Heart left ventricle (tissue), 16 donors: ENCODE data around the gene ESR2. TPM values are rescaled to one million over a fixed set of nuclear protein-coding genes. Genes with fewer than 3 reads are reported as not detected.

Experiments
- ATAC-seq, 4 donors: fragments of 200-7000 bp; cut with Tn5 transposase; one replicate each; pipeline ENCODE4 v1.9.1; 2020 to 2022; ENCODE audit warnings: moderate library complexity in 4 of 4, mild to moderate bottlenecking in 3 of 4, moderate number of reproducible peaks in 1 of 4
- DNase-seq, 5 donors: peaks; one replicate each; pipeline ENCODE4 v3.0.0-alpha.2; 2020
- H3K27ac ChIP-seq, 12 donors: fragments of 200-600 bp; sonication (generic) in 4 of 12; one replicate each; pipeline versions ENCODE4 v1.5.0 to v1.8.0; 2016 to 2022; ENCODE audit warnings: mild to moderate bottlenecking in 2 of 12
- H3K27me3 ChIP-seq, 9 donors: fragments of 200-600 bp; sonication (generic) in 2 of 9; one replicate each; pipeline versions ENCODE4 v1.5.1 to v1.8.0; 2016 to 2022; ENCODE audit warnings: mild to moderate bottlenecking in 3 of 9
- H3K36me3 ChIP-seq, 9 donors: fragments of 200-600 bp; sonication (generic) in 2 of 9; one replicate each; pipeline versions ENCODE4 v1.5.0 to v1.8.0; 2018 to 2022; ENCODE audit warnings: mild to moderate bottlenecking in 2 of 9
- H3K4me1 ChIP-seq, 12 donors: fragments of 200-600 bp; sonication (generic) in 4 of 12; one replicate each; pipeline versions ENCODE4 v1.5.0 to v1.8.0; 2016 to 2022; ENCODE audit warnings: mild to moderate bottlenecking in 3 of 12
- H3K4me3 ChIP-seq, 12 donors: fragments of 200-600 bp; sonication (generic) in 4 of 12; one replicate each; pipeline versions ENCODE4 v1.5.0 to v1.8.0; 2017 to 2022; ENCODE audit warnings: mild to moderate bottlenecking in 9 of 12, moderate library complexity in 4 of 12
- H3K9me3 ChIP-seq, 12 donors: fragments of 200-600 bp; sonication (generic) in 4 of 12; one replicate each; pipeline versions ENCODE4 v1.5.0 to v1.8.0; 2016 to 2022; ENCODE audit warnings: mild to moderate bottlenecking in 1 of 12
- POLR2A ChIP-seq, 2 donors: fragments of 450-650 bp; IDR thresholded peaks; one replicate each; pipeline ENCODE4 v1.6.1; 2017; ENCODE audit warnings: antibody characterized with exemption in 2 of 2, mild to moderate bottlenecking in 2 of 2, moderate library complexity in 2 of 2
- WGBS, 4 donors: extraction: QIAGEN DNeasy Blood & Tissue Kit in 2 of 4; methylation state at CpG; one replicate each; pipeline versions ENCODE4 v1.1.5 to v1.1.7; 2013 to 2018; 5-methylcytosine and 5-hydroxymethylcytosine counted together
- intact Hi-C, 10 donors: fragments of 100-400 bp; cut with DNase I; formaldehyde crosslinking; loops; one replicate each; pipeline versions ENCODE4 v1.11.1 to v1.14.2; 2022
- polyA plus RNA-seq, 2 donors: library from polyadenylated mRNA; stranded (reverse); fragments of 200-250 nt; gene quantifications; one replicate each; pipeline ENCODE4 v1.2.3, GENCODE V29; 2013
- total RNA-seq, 9 donors: library from RNA; depleted of rRNA in 2 of 9; stranded (reverse); fragments of >200 nt in 2 of 9; fragmentation: NEBNext Ultra II Directional in 3 of 9; extraction: Animal tissue kit (Norgen Biotek cat#: 25700) in 3 of 9; gene quantifications; one replicate each; pipeline versions ENCODE4 v1.1.0 to v1.2.4, GENCODE V29; 2016 to 2023
- TF ChIP-seq, protein P1 (sequence below), 12 donors: fragments of 200-600 bp; sonication (generic) in 4 of 12; IDR thresholded peaks; one replicate each; pipeline versions ENCODE4 v1.5.0 to v1.8.0; 2018 to 2022; ENCODE audit warnings: antibody characterized with exemption in 12 of 12, mild to moderate bottlenecking in 5 of 12
- donor health status: ischemic (EF 13 %, LVEDD 7.1; RV severe dilation, severe dysfunction).
- donor health status: healthy with polysubstance abuse.
- donor health status: DM: no; HTN: yes; CAD: no.
- donor health status: DM: no; HTN: no; CAD: no.
- donor health status: ischemic (EF 25% LVEDD 6.9; RV normal size, moderate dysfunction).
- donor health status: ischemic (EF 25% LVEDD 5.7; RV mildly dilated, moderate dysfunction).
- donor health status: healthy.
- donor health status: DM: yes; HTN: yes; CAD: no.
- donor health status: ischemic (EF 35%, LVEDD 5.7; RV mildly dilated, moderate dysfunction).
- donor health status: nonischemic (EF 11% LVEDD 7.7; RV severe dilation, severe dysfunction).
- donor health status: DM: yes; HTN: yes; CAD: no.
- donor health status: PGD.
- donor health status: ischemic (EF 29% LVEDD 5.4; RV normal size, mild dysfunction).
- donor health status: nonischemic (EF 23%, LVEDD 6.1; RV moderate dilation, normal function).

ESR2 gene
- total and polyA plus RNA-seq, 11 donors, result 0.15 to 1.7 (median 0.61) TPM

DNA sequence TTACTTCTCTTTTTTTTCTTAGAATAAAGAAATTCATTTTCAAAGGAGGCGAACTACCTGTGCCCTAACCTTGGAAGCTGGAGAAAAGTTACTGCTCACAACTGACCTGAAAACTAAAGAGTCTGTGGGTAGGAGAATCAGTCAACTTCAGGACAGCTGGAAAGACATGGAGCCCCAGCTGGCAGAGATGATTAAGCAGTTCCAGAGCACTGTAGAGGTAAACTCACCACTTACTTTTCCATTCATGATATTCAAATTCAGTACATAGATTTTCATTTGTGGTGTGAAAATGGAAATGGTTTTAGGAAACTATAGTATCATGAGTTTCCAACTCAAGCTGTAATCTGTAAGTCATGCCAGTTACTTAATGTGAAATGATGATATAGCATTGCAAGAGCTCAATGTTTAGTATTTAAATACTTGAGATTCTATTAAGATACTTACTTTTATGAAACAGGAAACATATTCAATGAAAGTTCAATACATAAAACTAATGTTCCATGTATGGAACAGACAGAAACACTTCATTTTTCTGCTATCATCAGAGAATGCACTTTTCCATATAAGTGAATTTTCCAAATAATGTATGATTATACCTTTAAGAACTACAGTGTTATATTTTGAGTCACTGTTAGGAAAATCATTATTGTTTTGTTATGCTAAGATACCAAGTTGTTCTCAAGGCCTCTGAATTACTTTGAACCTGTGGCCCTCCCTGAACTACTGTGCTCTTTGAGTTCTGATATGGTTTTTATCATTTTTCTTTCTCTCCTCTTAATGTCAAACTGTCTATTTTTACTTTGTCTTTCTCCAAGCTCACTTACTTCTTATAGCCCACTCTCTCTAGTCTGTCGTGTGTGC lies 119.0 kb downstream of the ESR2 start:
- peaks cover 0 to 87% (median 75%) of the 10 kb centered on the region in 9 donors for H3K36me3 ChIP-seq
- DNase-seq (no peak), ATAC-seq (no peak)
- no peaks in the 10 kb centered on the region for H3K27me3 ChIP-seq
- H3K4me1 ChIP-seq, result no peaks in the 10 kb centered on the region
- H3K4me3 ChIP-seq, result no peak overlapping the region
- TF ChIP-seq POLR2A (IDR thresholded peaks at IDR 0.05), result no peak
- TF ChIP-seq, protein P1, sequence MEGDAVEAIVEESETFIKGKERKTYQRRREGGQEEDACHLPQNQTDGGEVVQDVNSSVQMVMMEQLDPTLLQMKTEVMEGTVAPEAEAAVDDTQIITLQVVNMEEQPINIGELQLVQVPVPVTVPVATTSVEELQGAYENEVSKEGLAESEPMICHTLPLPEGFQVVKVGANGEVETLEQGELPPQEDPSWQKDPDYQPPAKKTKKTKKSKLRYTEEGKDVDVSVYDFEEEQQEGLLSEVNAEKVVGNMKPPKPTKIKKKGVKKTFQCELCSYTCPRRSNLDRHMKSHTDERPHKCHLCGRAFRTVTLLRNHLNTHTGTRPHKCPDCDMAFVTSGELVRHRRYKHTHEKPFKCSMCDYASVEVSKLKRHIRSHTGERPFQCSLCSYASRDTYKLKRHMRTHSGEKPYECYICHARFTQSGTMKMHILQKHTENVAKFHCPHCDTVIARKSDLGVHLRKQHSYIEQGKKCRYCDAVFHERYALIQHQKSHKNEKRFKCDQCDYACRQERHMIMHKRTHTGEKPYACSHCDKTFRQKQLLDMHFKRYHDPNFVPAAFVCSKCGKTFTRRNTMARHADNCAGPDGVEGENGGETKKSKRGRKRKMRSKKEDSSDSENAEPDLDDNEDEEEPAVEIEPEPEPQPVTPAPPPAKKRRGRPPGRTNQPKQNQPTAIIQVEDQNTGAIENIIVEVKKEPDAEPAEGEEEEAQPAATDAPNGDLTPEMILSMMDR (IDR thresholded peaks at IDR 0.05), result no peak
- H3K9me3 ChIP-seq, result no peaks in the 10 kb centered on the region
- 85 to 93% (median 87%) methylated on average over 2 of the region's 2 CpGs for WGBS, 4 donors
- no peak overlapping the region for H3K27ac ChIP-seq
- intact Hi-C loops, result no loop called here

DNA sequence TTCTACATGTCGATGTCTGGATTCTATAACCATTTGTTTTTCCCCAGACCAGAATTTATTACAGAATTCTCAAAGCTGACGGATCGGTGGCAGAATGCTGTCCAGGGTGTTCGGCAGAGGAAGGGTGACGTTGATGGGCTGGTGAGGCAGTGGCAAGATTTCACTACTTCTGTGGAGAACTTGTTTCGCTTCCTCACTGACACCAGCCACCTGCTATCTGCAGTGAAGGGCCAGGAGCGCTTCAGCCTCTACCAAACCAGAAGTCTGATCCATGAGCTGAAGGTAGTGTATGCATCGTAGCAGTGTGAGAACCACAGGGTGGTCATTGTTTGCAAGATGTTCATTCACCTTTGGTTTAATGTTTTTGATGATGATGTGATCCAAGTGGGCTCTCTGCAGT lies 124.0 kb downstream of the ESR2 start:
- no peak for ATAC-seq
- Histone ChIP-seq H3K4me1 (no peaks in the 10 kb centered on the region), H3K27ac (no peak overlapping the region), H3K9me3 (no peaks in the 10 kb centered on the region), H3K36me3 (peaks cover 0 to 94% (median 87%) of the 10 kb centered on the region in 9 donors), H3K4me3 (no peak overlapping the region), H3K27me3 (no peaks in the 10 kb centered on the region)
- TF ChIP-seq POLR2A (IDR thresholded peaks at IDR 0.05), result no peak
- TF ChIP-seq, protein P1 (IDR thresholded peaks at IDR 0.05), result no peak
- intact Hi-C loops, result no loop called here
- 96 to 98% (median 97%) methylated on average over 8 of the region's 8 CpGs for WGBS, 4 donors
- no peak for DNase-seq

DNA sequence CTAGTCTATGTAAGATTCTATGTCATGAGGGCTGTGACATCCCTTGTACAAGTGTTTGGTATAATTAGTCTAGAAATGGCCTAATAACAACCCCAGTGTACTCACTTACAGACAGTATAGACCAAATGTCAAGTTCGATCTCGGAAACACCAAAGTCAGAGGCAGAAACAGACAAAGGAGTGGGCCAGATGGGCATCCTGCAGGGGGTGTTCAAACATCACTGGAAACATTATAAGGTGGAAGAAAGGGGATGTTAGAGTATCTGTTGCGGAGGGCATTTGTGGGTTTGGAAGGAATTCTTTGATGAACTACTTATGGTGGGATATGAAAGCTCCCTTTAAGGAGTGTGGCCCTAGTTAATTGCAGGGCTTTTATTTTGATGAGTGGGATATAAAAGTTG lies 134.6 kb downstream of the ESR2 start:
- intact Hi-C loops, result loop anchor here in 3 of 10 donors (5.0 kb wide), 3 partner anchors 133 to 143 kb away; partner anchors contain the start of gene ESR2 (in 1 of the 3)

DNA sequence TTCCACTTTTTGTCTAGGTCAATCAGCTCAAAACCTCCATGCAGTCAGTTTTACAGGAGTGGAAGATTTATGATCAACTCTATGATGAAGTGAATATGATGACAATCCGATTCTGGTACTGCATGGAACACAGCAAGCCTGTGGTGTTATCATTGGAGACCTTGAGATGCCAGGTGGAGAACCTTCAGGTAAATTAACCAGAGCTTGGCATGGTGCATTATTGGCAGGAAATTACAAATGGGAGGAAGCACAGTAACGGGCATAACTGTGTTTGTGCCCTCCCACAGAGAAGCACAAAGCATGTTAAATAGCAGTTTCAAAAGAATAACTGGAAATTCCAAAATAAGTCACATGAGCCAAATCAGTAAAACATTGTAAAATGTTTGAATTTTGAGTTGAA lies 135.6 kb downstream of the ESR2 start:
- Histone ChIP-seq H3K4me1 (no peaks in the 10 kb centered on the region), H3K27ac (no peak overlapping the region), H3K27me3 (no peaks in the 10 kb centered on the region), H3K36me3 (peaks cover 0 to 94% (median 66%) of the 10 kb centered on the region in 9 donors), H3K4me3 (no peak overlapping the region), H3K9me3 (no peaks in the 10 kb centered on the region)
- ATAC-seq (no peak), DNase-seq (no peak)
- 88 to 92% (median 90%) methylated on average over 2 of the region's 2 CpGs for WGBS, 4 donors
- intact Hi-C loops, result loop anchor here in 3 of 10 donors (5.0 kb wide), 3 partner anchors 134 to 144 kb away; partner anchors contain the start of gene ESR2 (in 1 of the 3)
- no peak for TF ChIP-seq POLR2A (IDR thresholded peaks at IDR 0.05)
- TF ChIP-seq, protein P1 (IDR thresholded peaks at IDR 0.05), result no peak

More for the DNA sequence above, 134.6 kb downstream of the ESR2 start:
- no peak for DNase-seq
- Histone ChIP-seq H3K36me3 (peaks cover 0 to 92% (median 68%) of the 10 kb centered on the region in 9 donors), H3K4me3 (no peak overlapping the region), H3K27ac (no peak overlapping the region), H3K9me3 (no peaks in the 10 kb centered on the region), H3K27me3 (no peaks in the 10 kb centered on the region), H3K4me1 (no peaks in the 10 kb centered on the region)
- no peak for TF ChIP-seq POLR2A (IDR thresholded peaks at IDR 0.05)
- TF ChIP-seq, protein P1 (IDR thresholded peaks at IDR 0.05), result peak in 8 of 12 donors; percentile 18 to 45 (median 24)
- WGBS, 4 donors, result 93 to 96% (median 94%) methylated on average over 3 of the region's 3 CpGs
- no peak for ATAC-seq
